Measurements from ENCODE around the gene CST9. TPM values are rescaled to one million over a fixed set of nuclear protein-coding genes. Genes with fewer than 3 reads are reported as not detected.
"Not testable (repeated sequence)": the region's sequence is repeated elsewhere in the genome, so short reads cannot be mapped to it uniquely, and the experiment has no call there.

The CST9 gene
- total RNA-seq, 1 donor from 2014 or later: not detected

- Mint-ChIP-seq H3K36me3 (ENCODE audit: low read depth) (no peaks in the 10 kb centered on the region), H3K9me3 (no peaks in the 10 kb centered on the region), H3K27ac (no peak overlapping the region), H3K27me3 (peaks cover 11% of the 10 kb centered on the region), H3K4me1 (no peaks in the 10 kb centered on the region), H3K4me3 (no peak overlapping the region)
- ChIA-PET POLR2A (no interaction called here), CTCF (no interaction called here)
- TF ChIP-seq, protein P1, sequence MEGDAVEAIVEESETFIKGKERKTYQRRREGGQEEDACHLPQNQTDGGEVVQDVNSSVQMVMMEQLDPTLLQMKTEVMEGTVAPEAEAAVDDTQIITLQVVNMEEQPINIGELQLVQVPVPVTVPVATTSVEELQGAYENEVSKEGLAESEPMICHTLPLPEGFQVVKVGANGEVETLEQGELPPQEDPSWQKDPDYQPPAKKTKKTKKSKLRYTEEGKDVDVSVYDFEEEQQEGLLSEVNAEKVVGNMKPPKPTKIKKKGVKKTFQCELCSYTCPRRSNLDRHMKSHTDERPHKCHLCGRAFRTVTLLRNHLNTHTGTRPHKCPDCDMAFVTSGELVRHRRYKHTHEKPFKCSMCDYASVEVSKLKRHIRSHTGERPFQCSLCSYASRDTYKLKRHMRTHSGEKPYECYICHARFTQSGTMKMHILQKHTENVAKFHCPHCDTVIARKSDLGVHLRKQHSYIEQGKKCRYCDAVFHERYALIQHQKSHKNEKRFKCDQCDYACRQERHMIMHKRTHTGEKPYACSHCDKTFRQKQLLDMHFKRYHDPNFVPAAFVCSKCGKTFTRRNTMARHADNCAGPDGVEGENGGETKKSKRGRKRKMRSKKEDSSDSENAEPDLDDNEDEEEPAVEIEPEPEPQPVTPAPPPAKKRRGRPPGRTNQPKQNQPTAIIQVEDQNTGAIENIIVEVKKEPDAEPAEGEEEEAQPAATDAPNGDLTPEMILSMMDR (IDR thresholded peaks at IDR 0.05): no peak
- ATAC-seq (ENCODE audit: low read depth): no peak
- intact Hi-C loops (cut with micrococcal nuclease): no loop called here
- DNase-seq: no peak
Measured at GRCh38 chr20:23585449-23585807, 20.3 kb downstream of the CST9 start.

- Mint-ChIP-seq H3K4me1 (no peaks in the 10 kb centered on the region), H3K4me3 (no peak overlapping the region), H3K36me3 (ENCODE audit: low read depth) (no peaks in the 10 kb centered on the region), H3K27me3 (peaks cover 11% of the 10 kb centered on the region), H3K27ac (no peak overlapping the region), H3K9me3 (peaks cover 4% of the 10 kb centered on the region)
- intact Hi-C loops (cut with micrococcal nuclease): no loop called here
- no peak for ATAC-seq (ENCODE audit: low read depth)
- CTCF ChIA-PET: no interaction called here
- TF ChIP-seq, protein P1 (IDR thresholded peaks at IDR 0.05): no peak
- POLR2A ChIA-PET: no interaction called here
- DNase-seq: no peak
Measured at GRCh38 chr20:23584434-23585199, 21.1 kb downstream of the CST9 start.

GRCh38 chr20:23583526-23583925 is 22.2 kb downstream of the CST9 start:
- ChIA-PET CTCF (no interaction called here), POLR2A (no interaction called here)

DNA sequence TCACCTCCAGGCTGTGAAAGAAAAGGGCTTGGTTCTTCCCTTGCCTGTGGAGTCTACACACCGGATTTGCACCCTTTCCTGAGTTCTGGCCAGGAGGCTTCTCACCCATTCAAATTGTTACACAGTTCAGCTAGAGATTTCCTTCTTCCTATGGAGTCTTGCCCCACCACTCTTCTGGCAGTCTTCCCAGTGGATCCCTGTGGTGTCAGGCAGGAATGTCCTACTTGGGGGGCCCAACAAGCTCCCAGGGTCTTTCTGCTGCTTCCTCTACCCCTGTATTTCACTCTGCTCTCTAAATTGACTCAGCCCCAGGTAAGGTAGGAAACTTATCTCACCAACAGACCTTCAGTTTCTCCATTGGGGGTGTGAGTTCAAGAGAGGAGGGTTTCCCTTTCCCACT is 23.4 kb downstream of the CST9 start:
- Mint-ChIP-seq H3K36me3 (ENCODE audit: low read depth) (no peaks in the 10 kb centered on the region), H3K4me1 (no peaks in the 10 kb centered on the region), H3K4me3 (no peak overlapping the region), H3K27me3 (peaks cover 11% of the 10 kb centered on the region), H3K27ac (no peak overlapping the region), H3K9me3 (peaks cover 4% of the 10 kb centered on the region)
- intact Hi-C loops (cut with micrococcal nuclease): no loop called here
- ChIA-PET POLR2A (no interaction called here), CTCF (no interaction called here)
- DNase-seq (no peak), ATAC-seq (ENCODE audit: low read depth) (no peak)
- TF ChIP-seq, protein P1 (IDR thresholded peaks at IDR 0.05): no peak

More at GRCh38 chr20:23583526-23583925, 22.2 kb downstream of the CST9 start:
- no peak for ATAC-seq (ENCODE audit: low read depth)
- no peak overlapping the region for H3K27ac Mint-ChIP-seq
- no peak overlapping the region for H3K4me3 Mint-ChIP-seq
- peaks cover 11% of the 10 kb centered on the region for H3K27me3 Mint-ChIP-seq
- intact Hi-C loops (cut with micrococcal nuclease): no loop called here
- no peaks in the 10 kb centered on the region for H3K36me3 Mint-ChIP-seq (ENCODE audit: low read depth)
- TF ChIP-seq, protein P1 (IDR thresholded peaks at IDR 0.05): no peak
- no peaks in the 10 kb centered on the region for H3K4me1 Mint-ChIP-seq
- peaks cover 4% of the 10 kb centered on the region for H3K9me3 Mint-ChIP-seq
- no peak for DNase-seq

DNA sequence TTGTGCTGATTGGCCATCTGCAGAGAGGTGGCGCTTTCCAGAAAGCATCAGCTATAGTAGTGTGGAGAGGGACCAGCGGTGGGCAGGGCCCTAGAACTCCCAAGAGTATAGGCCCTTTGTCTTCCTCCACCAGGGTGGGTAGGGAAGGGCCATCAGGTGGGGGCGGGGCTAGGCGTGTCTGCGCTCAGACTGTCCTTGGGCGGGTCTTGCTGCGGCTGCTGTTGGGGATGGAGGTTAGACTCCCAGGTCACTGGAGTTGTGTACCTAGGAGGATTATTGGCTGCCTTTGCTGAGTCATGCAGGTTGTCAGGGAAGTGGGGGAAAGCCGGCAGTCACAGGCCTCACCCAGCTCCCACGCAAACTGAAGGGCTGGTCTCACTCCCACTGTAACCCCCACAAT is 23.9 kb downstream of the CST9 start:
- DNase-seq; H3K36me3 Mint-ChIP-seq (ENCODE audit: low read depth); H3K4me1 Mint-ChIP-seq; H3K9me3 Mint-ChIP-seq; CTCF ChIA-PET; H3K27ac Mint-ChIP-seq; POLR2A ChIA-PET; ATAC-seq (ENCODE audit: low read depth); intact Hi-C loops (cut with micrococcal nuclease); H3K4me3 Mint-ChIP-seq: not testable (repeated sequence)
- H3K27me3 Mint-ChIP-seq: peaks cover 11% of the 10 kb centered on the region

DNA sequence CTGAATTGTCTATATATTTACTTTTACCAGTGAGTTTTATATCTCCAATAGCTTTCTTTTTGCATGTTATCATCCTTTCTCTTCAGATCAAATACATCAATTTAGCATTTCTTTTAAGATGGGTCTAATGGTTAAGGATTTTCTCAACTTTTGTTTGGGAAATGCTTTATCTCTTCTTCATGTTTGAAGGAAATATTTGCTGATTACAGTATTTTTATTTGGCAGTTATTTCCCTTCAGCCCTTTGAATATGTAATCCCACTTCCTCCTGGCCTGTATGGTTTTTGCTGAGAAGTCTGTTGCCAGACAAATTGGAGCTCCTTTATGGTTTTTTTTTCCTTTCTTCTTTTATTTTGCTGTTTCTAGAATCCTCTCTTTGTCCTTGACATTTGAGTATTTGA is 30.7 kb downstream of the CST9 start:
- intact Hi-C loops (cut with micrococcal nuclease): no loop called here
- peaks cover 3% of the 10 kb centered on the region for H3K9me3 Mint-ChIP-seq
- H3K27ac Mint-ChIP-seq: no peak overlapping the region
- DNase-seq (no peak), ATAC-seq (ENCODE audit: low read depth) (no peak)
- TF ChIP-seq, protein P1 (IDR thresholded peaks at IDR 0.05): no peak
- H3K36me3 Mint-ChIP-seq (ENCODE audit: low read depth): no peaks in the 10 kb centered on the region
- POLR2A ChIA-PET: no interaction called here
- no peak overlapping the region for H3K4me3 Mint-ChIP-seq
- peaks cover 2% of the 10 kb centered on the region for H3K27me3 Mint-ChIP-seq
- no peaks in the 10 kb centered on the region for H3K4me1 Mint-ChIP-seq
- CTCF ChIA-PET: no interaction called here
